HuH-7.5 (cell line): ENCODE measurements around the gene NLRC5.

Experiments
- DNase-seq: peaks from one replicate; pipeline ENCODE4 v3.0.0; 2011; ENCODE audit warnings: low spot score

The NLRC5 gene

DNA sequence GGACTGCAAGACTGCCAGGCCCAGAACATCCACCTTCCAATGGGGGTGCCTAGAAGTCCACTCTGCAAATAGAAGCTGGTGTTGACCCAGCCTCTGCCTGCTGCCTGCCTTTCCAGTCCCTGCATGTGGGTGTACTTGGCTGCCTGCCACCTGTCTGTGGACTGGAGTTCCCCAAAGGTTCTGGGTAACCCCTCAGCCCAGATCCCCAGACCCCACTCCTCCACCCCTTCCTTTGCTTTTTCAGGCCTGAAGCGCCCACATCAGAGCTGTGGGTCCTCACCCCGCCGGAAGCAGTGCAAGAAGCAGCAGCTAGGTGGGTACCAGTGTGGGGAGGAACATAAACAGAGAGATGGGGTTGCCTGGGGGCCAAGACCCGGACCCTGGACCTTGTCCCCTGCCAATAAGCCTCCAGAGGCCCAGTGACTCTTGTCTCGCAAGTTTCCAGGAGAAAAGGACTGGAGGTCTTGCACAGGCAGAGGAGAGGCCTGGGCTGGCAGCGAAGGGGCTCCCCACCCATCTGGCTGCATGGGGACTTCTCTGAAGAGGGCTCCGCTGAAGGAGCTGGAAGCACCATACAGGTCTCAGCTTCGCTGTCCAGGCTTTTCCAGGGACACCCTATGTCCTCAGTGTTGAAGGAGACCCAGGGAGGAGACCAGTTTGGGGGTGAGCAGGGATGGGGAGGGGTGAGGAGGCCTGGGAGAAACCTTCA lies 34.3 kb downstream of the NLRC5 start:
- no peak for DNase-seq

DNA sequence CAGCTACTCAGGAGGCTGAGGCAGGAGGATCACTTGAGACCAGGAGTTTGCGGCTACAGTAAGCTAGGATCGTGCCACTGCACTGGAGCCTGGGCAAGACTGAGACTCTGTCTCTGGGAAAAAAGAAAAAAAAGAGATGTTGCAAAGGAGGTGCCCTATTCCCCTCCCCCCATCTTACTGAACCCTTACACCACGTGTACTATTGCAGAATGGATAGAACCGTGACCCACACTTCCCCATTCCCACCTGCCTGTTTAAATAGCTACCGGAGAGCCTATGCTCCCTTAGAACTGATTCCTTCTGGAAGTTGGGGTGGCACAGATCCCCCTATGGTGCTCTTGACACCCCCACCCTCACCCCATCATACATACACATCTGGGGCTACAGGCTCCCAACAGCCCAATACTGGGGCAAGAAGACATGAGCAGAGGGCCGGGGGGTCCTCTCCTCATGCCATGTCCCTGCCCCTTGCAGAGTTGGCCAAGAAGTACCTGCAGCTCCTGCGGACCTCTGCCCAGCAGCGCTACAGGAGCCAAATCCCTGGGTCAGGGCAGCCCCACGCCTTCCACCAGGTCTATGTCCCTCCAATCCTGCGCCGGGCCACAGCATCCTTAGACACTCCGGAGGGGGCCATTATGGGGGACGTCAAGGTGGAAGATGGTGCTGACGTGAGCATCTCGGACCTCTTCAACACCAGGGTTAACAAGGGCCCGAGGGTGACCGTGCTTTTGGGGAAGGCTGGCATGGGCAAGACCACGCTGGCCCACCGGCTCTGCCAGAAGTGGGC lies 35.7 kb downstream of the NLRC5 start:
- DNase-seq: no peak

GRCh38 chr16:57025941-57026777 lies 36.8 kb downstream of the NLRC5 start:
- DNase-seq: no peak

DNA sequence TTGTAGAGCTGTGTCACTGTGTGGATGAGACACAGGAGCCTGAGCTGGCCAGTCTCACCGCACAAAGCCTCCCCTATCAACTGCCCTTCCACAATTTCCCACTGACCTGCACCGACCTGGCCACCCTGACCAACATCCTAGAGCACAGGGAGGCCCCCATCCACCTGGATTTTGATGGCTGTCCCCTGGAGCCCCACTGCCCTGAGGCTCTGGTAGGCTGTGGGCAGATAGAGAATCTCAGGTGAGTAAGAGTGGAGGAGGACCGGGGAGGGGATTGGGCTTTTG lies 37.4 kb downstream of the NLRC5 start:
- DNase-seq: no peak

DNA sequence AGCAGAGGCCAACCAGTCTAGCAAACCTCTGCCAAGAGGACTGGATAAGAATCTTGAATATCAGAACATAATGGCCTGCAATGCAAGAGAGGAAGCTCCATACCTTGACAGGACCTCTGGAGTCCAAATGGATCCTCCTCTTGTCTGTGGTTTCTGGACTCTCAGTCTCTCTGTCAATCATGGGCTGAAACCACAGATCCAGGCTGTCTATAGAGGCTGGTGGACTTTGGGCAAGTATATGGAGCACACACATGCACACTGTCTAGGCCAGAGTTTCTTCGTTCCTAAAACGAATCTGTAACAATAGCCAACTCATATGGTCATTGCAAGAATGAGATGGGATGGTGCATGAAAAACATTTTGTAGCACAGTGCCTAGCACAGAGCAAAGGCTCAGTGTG lies 37.7 kb downstream of the NLRC5 start:
- no peak for DNase-seq

DNA sequence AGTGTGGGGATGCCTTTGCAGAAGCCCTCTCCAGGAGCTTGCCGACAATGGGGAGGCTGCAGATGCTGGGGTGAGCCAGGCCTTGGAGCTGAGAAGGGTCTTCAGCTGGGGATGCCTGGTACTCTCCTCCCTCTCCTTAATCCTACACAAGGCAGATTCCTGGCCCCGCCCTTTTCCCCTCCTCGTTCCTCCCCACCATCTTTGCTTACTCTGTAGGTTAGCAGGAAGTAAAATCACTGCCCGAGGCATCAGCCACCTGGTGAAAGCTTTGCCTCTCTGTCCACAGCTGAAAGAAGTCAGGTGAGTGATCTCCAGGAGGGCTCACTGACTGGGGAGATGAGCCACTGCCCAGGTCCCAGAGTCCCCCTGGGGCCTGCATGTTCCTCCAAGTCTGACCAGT lies 38.7 kb downstream of the NLRC5 start:
- DNase-seq: no peak

- DNase-seq: no peak
Measured at GRCh38 chr16:57029161-57030160, 40.1 kb downstream of the NLRC5 start.

DNA sequence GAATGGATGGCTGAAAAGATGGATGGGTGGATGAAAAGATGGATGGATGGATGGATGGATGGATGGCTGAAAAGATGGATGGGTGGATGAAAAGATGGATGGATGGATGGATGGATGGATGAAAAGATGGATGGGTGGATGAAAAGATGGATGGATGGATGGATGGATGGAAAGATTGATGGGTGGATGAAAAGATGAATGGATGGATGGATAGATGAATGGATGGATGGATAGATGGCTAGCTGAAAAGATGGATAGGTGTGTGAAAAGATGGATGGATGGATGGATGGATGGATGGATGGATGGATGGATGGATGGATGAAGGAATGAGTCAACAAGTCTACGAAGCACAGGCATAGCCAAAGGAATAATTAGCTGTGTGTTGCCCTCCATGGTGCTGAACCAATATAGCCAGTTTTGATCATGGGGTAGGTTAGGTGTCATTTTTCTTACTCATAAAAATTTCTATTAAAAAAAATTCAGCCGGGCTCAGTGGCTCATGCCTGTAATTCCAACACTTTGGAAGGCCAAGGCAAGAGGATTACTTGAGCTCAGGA lies 41.1 kb downstream of the NLRC5 start:
- no peak for DNase-seq

GRCh38 chr16:57031156-57031555 lies 41.8 kb downstream of the NLRC5 start:
- DNase-seq: no peak

- DNase-seq: no peak
Measured at GRCh38 chr16:57032346-57032745, 43.0 kb downstream of the NLRC5 start.

DNA sequence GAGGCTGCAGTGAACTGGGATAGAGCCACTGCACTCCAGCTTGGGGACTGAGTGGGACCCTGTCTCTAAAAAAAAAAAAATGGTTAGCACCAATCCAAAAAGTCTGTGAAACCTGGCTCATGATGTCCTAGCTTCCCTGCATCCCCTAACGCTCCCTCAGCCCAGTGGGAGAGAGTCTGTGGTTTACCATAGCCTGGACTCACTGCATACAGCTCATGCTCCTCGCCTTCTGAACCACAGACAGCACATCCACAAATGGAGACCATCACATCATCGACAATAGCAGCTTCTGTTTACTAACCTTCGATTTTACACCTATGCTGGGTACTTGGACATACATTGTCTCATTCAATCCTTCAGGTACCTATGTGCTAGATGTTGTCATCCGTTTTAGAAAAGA lies 43.6 kb downstream of the NLRC5 start:
- no peak for DNase-seq

- DNase-seq: no peak
Measured at GRCh38 chr16:57036315-57036714, 47.0 kb downstream of the NLRC5 start.

GRCh38 chr16:57036945-57037344 lies 47.6 kb downstream of the NLRC5 start:
- no peak for DNase-seq

DNA sequence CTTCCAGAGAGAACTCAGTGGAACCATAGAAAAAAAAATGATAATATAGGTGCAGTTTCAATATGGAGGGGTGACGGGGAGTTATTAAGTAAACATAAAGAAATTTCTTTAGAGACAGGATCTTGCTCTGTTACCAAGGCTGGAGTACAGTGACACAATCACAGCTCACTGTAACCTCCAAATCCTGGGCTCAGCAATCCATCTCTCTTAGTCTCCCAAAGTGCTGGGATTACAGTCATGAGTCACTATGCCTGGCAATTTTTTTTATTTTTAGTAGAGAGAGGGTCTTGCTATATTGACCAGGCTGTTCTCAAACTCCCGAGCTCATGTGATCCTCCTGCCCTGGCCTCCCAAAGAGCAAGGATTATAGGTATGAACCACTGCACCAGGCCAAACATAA lies 48.8 kb downstream of the NLRC5 start:
- DNase-seq: no peak

DNA sequence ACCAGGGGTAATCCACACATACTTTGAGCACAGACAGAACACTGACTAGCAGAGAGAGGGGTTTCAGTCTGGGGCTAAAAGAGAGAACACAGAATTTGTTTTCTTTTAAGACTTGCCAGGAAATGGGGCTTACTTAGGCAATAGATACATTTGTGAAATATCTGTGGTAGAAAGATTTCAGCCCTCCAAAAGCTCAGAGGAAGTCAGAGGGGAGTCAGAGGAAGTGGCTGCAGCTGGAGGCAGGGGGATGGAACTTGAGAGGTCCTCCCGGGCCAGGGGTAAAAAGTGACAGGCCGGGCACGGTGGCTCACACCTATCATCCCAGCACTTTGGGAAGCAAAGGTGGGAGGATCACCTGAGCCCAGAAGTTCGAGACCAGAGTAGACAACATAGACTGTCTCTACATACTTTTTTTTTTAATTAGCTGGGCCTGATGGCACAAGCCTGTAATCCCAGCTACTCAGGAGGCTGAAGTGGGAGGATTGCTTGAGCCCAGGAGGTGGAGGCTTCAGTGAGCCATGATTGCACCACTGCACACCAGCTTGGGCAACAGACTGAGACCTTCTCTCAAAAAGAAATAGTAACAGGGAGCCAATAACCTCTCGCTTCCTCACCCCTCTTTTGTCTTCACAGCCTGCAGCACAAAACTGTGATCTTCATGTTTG lies 49.9 kb downstream of the NLRC5 start:
- no peak for DNase-seq

GRCh38 chr16:57041182-57042156 lies 52.1 kb downstream of the NLRC5 start:
- no peak for DNase-seq

DNA sequence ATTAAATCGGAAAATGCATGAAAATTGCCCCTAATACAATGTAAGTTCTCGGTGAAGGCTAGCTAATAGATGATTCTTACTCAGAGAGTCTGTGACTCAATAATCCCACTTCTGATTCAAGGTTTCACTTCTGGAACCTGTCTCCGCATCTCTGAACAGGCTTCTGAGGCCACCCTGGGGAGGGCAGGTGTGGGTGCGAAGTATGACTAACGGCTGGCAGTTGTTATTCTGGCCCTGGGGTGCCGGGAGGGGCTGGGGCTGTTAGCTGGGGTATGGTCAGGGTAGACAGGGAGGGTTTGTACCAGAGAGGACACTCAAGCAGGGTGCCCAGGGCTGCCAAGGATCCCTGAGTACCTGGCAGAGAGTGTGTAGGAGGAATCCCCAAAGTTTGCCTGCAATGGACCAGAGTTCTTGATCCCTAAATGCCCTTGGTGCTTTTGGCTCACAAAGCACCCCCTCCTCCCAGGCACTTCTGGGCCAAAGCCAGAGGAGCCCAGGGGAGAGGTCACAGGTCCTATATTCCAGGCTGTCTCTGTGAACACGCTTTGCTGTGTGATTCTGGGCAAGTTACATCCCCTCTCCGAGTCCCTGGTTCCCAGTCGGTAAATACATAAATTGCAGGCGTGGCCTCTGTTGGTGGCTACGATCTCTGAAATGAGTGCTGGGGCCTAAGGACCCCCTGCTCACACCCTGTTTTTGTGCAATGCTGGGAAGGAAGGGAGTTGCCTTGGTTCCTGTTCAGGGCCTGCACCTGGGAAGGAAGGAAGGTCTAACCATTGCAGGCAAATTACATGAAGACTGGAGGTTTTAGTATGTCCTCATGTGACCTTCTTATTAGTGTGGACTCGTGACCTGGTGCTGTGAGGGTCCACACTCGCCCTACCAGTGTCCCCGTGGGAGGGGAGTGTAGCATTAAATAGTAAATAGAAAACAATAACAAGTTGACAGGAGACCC lies 53.1 kb downstream of the NLRC5 start:
- DNase-seq: no peak

DNA sequence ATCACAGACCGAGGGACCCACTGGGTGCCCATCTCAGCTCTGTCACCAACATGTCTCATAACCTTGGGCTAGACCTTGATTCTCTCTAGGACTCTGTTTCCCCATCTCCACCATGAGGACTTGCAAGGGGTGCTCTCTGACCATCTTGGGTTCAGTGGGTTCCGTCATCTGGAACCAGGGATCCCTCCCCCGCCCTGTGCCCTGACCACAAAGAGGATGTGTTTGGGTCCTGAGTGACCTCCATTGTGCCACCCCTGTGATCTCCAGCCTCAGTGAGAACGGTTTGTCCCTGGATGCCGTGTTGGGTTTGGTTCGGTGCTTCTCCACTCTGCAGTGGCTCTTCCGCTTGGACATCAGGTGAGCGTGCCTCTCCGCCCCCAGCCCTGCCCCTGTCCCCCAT lies 53.9 kb downstream of the NLRC5 start:
- no peak for DNase-seq
